GM13977 (cell line): ENCODE measurements around the gene CDC14A.
A peak's percentile ranks its signal among the peaks of the same experiment; 100 is the strongest.

Source experiments
- DNase-seq: peaks from one replicate; pipeline ENCODE4 v3.0.0; 2012; ENCODE audit warnings: low spot score
- in situ Hi-C: fragments of 300-500 bp; cut with MboI; formaldehyde crosslinking; loops from one replicate; pipeline ENCODE4 v1.12.0; 2022; ENCODE audit warnings: low sequenced_read_pairs, low pct_unique_long_range_greater_than_20kb, mixed read lengths, inconsistent platforms; ENCODE audit not compliant: unreplicated experiment
- TF ChIP-seq, protein P1 (sequence below): IDR thresholded peaks from 2 replicates; pipeline ENCODE4 v1.5.1; 2012; ENCODE audit warnings: mild to moderate bottlenecking, control low read depth; ENCODE audit not compliant: insufficient read depth; ENCODE audit errors: extremely low read depth, missing control alignments

CDC14A gene

DNA sequence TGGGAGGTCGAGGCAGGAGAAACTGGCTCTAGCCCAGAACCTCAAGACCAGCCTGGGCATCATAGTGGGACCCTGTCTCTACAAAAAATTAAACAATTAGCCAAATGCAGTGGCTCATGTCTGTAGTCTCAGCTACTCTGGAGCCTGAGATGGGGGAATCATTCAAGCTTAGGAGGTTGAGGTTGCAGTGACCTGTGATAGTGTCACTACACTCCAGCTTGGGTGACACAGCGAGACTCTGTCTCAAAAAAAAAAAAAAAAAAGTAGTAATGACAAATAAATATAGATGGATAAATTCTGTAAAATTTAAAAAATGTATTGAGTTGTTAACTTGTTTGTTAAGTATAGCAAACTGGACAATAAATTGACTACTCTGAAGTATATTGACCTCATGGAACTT lies 5.9 kb upstream of the CDC14A start:
- TF ChIP-seq, protein P1, sequence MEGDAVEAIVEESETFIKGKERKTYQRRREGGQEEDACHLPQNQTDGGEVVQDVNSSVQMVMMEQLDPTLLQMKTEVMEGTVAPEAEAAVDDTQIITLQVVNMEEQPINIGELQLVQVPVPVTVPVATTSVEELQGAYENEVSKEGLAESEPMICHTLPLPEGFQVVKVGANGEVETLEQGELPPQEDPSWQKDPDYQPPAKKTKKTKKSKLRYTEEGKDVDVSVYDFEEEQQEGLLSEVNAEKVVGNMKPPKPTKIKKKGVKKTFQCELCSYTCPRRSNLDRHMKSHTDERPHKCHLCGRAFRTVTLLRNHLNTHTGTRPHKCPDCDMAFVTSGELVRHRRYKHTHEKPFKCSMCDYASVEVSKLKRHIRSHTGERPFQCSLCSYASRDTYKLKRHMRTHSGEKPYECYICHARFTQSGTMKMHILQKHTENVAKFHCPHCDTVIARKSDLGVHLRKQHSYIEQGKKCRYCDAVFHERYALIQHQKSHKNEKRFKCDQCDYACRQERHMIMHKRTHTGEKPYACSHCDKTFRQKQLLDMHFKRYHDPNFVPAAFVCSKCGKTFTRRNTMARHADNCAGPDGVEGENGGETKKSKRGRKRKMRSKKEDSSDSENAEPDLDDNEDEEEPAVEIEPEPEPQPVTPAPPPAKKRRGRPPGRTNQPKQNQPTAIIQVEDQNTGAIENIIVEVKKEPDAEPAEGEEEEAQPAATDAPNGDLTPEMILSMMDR, result no peak
- no peak for DNase-seq
- in situ Hi-C loops, result no loop called here

DNA sequence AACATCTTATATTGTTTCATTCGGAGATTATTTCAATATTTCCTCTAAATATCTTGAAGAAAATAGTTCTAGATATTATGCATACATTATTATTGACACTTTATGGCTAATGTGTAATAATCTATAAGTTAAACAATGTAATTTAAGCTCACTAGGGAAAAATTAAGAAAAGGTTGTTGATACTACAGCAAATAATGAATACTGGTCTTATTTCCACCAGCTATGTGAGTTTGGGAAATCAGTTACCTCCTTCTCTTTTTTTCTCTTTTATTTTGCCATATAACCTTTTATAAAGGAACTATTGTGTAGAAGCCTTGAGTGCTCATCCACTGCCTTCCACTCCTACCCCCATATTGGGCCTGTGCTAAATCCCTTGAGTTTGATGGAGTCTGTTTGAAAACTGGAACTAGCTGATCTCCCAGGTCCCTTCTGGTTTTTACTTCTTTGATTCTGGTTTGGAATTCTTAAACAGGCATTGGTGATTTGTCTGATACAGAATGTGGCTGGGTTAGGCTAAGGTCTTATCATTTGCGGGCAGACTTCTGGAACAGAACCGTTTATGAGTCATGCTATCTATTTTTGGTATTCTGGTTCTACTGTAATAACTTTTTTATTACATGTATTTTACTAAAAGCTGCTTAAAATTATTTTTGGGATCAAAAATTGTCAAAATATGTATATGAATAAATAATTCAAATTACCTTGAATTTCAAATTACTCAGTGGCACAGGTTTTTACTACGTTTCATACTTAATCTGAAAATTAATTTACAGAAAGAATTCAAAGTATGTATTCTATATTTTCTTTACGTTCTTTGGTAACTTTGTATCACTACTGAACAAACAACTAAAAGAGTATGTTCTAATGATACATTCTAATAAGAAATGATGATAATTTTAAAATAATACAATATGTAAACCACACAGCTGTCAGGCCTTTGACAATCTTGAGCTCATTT lies 5.0 kb upstream of the CDC14A start:
- no peak for DNase-seq
- in situ Hi-C loops, result no loop called here
- TF ChIP-seq, protein P1, result no peak

DNA sequence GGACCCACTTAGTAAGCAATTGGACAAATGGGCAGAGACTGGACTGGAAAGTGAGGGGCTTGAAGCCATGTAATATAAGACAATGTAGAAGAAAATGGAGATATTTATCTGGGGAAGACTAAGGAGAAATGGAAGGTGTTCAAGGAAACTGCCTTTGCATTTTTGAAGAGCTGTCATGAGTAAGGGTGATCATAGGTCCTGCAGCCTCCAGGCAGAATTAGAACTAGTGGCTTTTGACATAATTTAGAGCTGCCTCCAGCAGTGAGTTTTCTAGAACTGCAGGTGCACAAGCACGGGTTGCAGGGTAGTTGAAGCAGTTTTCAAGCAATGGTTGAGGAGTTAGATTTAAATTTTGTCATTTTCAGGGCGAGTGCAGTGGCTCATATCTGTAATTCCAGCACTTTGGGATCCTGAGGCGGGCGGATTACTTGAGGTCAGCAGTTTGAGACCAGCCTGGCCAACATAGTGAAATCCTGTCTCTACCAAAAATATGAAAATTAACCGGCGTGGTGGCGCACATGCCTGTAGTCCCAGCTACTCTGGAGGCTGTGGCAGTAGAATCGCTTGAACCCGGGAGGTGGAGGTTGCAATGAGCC lies 3.7 kb upstream of the CDC14A start:
- in situ Hi-C loops, result no loop called here
- TF ChIP-seq, protein P1, result no peak
- DNase-seq, result no peak

DNA sequence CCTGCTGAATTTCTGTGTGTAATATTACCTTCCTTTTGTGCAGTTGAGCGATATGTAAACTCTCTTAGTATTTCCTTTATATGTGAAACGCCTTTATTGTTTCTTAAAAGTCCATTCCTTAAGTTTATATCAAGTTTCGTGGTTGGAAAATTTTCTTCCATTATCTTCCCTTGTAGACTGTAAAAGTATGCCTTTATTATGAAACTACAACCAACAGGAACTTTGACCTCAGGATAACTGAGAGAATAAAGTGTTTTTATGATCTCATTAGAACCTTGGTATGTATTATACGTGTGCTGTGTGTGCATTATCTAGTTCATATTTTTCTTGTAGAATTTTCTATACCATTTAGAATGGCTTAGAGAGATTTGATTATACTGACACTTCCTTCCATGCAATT lies 3.1 kb upstream of the CDC14A start:
- DNase-seq, result no peak
- TF ChIP-seq, protein P1, result no peak
- in situ Hi-C loops, result no loop called here

DNA sequence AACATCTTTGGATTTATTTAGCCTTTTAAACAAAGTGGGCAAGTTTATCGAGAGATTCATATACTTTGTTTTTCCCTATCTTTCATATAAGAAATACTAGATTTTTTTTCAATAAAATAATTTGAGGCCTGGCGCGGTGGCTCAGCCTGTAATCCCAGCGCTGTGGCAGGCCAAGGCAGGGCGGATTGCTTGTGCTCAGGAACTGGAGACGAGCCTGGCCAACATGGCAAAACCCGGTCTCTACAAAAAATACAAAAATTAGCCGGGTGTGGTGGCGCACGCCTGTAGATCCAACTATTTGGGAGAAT lies 1.6 kb upstream of the CDC14A start:
- no peak for DNase-seq
- TF ChIP-seq, protein P1, result no peak
- in situ Hi-C loops, result no loop called here

DNA sequence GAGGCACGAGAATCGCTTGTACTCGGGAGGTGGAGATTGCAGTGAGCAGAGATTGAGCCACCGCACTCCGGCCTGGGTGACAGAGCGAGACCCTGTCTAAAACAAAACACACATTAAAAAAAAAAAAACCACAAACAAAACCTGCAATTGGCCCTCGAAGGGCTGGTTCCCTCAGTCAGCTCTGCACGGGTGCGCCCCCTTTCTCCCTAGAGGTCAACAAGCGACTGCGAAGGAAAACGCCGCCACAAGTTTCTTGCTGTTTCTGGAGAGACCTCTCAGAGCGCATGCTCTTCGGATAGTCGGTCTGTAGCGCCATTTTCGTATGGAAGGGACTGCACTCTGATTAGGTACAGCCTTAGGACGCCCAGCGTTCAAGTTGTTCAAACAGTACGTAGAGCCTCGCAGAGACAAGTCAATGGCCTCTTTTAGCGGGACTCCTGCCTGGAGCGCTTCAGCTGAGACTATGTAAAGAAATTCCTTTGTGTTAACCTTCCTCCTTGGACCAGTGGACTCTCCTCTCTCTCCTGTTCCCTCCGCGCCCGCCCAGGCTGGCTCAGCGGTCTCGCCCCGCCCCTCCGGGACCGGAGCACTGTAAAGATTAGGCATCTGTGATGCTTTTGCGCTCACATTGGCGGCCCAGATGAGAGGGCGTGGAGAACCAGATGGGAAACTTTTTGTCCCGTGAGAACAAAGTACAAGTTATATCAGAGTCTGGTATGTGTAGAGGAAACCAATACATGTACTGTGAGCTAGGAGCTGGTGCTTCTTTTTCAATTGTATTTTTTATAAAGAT lies 1.0 kb upstream of the CDC14A start:
- in situ Hi-C loops, result no loop called here
- TF ChIP-seq, protein P1, result peak; percentile 64

More for the DNA sequence above, 1.0 kb upstream of the CDC14A start:
- peak; percentile 80 for DNase-seq
